Erythroblast (primary cell): Measurements from ENCODE around the gene CEL.

Experiments used
- DNase-seq, 2 experiments: peaks; one replicate each; lab custom pipeline; 2025; lab: John Stamatoyannopoulos, UW
- GATA1 ChIP-seq: IDR thresholded peaks from 2 replicates; pipeline ENCODE4 v1.6.1; 2011; ENCODE audit warnings: low read depth, mild to moderate bottlenecking, control low read depth, low read length, moderate library complexity
- POLR2A ChIP-seq: IDR thresholded peaks from 2 replicates; pipeline ENCODE4 v1.6.1; 2011; ENCODE audit warnings: mild to moderate bottlenecking, low read length

The CEL gene

DNA sequence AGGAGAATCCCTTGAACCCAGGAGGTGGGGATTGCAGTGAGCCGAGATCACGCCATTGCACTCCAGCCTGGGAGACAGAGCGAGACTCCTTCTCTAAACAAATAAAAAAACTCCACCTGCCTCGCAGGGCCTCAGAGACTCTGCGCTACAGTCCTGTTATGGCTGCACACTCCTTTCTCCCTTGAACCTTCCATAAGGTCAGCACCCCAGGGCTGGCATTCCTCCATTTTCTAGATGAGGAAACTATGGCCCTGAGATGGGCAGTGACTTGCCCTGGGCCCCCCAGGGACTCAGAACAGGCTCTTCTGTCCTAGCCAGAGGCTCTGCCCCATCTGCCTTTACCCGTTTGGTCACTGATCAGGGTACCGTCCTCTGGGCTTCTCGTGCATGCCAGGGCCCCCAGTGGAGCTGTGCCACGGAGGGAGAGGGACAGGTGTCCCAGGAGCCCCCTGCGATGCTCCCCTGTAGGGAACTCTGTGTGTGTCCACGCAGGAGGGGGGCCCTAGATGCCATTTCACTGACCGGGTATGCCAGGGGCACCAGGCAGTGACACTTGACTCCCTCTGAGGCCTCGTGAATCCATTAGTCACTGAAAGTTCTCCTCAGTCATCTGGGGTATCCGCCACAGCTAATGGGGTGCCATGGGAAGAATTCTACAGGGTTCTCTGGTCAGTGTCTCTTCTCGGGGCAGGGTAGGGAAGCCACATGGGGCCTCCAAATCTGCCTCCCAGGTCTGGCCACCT is 43.1 kb downstream of the CEL start:
- DNase-seq, result no peak
- TF ChIP-seq GATA1 (no peak), POLR2A (no peak)

DNA sequence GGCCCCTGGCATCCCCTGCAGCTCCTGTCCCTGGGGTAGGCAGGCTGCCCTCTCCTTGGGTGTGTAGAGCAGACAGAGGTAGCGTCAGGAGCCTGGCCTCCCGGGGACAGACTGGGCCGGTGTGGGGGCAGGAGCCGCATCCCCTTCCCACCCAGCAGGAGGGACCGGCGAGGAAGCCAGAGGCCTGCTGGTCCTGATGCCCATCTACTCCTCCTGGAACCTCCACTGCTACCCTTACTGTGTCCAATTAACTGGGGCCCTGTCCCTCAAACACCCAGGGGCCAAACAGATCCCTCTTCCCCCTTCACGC is 43.6 kb downstream of the CEL start:
- no peak for DNase-seq
- TF ChIP-seq GATA1, result no peak
- no peak for TF ChIP-seq POLR2A

DNA sequence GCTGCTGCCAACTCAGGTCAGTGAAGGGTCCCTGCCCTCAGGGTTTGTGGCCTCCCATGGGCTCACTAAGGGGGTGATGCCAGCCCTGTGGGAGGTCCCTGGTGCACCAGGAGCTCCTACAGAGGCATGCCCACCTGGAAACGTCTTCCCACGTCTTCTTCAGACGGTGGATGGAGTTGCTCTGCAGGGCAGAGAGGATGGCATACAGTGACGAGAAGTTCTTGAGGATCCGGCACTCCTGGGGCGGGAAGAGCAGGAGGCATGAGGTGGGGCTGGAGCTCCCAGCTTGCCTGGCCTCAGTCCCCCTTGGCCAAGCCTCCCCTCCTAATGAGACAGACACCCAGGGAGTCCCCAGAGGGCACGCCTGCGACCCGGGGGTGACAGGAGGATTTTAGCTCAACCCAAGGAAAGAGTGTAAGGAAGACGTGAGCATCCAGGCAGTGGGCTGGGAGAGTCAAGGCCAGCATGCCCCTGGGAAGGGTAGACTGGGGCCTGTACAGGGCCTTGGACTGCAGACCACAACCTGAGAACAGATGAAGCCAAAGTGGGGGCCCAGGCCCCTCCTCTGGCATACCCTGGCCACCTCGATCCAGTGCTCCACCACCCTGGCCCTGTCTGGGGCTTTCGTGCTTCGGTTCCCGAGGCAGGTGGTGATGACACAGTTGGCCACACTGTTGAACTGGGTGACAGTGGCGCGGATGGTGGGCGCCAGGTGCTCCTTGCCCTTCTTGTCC is 44.9 kb downstream of the CEL start:
- DNase-seq, result no peak
- TF ChIP-seq POLR2A, result no peak
- no peak for TF ChIP-seq GATA1

DNA sequence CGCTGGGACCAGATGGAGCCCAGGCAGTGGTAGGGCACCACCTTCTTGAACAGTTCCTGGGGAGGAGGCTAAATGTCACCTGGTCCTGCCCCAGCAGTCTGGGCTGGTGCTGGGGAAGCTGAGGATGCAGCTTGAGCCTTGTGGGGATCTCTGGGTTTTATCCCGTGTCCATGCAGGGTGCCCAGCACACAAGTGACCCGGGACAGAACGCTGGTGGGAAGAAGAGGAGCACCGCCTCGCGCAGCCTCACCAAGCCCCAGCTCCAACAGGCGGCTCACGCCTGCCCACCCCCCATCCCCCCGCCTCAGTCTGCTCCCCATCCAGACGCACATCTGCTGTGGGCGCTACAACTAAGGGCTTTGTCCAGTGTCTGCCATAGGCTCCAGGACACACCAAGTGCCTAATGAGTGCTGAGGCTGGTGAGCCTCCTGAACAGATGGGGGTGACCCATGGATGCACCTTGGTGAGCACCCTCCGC is 45.5 kb downstream of the CEL start:
- no peak for DNase-seq
- TF ChIP-seq GATA1 (no peak), POLR2A (no peak)

DNA sequence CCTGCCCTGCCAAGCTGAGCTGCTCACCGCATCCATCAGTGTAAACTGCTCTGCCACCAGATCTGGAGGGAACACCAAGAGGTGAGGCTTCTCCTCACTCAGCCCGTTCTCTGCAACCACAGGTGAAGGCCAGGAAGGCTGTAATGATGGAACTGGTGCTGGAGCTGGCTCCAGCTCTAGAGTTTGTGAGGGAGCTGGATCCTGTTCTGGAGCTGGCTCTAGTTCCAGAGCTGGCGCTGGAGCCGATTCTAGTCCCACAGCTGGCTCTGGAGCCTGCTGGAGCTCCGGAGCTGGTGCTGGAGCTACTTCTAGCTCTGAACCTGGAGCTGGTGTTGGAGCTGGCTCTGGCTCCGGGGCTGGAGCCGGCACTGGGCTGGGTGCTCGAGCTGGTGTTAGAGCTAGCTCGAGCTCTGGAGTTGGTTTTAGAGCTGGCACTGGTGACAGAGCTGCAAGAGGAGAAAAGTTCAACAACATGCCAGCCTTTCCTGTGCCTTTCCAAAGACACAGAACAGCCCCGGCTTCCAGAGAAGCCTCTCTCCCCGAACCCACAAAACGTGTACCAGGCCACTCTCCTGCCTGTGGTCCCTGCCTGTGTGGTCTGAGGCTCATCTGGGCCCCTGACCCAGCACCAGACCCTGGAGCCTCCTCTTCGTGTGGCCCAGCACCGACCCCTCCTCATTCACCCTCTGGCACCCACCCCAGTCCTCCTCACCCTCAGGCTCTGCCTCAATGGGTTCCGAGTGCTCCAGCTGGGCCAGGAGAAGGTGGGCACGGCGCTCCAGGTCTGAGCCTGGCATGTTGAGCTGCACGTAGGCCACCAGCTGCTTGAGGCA is 46.4 kb downstream of the CEL start:
- peak in 1 of 2 experiments; percentile 18 for DNase-seq
- no peak for TF ChIP-seq GATA1
- no peak for TF ChIP-seq POLR2A

DNA sequence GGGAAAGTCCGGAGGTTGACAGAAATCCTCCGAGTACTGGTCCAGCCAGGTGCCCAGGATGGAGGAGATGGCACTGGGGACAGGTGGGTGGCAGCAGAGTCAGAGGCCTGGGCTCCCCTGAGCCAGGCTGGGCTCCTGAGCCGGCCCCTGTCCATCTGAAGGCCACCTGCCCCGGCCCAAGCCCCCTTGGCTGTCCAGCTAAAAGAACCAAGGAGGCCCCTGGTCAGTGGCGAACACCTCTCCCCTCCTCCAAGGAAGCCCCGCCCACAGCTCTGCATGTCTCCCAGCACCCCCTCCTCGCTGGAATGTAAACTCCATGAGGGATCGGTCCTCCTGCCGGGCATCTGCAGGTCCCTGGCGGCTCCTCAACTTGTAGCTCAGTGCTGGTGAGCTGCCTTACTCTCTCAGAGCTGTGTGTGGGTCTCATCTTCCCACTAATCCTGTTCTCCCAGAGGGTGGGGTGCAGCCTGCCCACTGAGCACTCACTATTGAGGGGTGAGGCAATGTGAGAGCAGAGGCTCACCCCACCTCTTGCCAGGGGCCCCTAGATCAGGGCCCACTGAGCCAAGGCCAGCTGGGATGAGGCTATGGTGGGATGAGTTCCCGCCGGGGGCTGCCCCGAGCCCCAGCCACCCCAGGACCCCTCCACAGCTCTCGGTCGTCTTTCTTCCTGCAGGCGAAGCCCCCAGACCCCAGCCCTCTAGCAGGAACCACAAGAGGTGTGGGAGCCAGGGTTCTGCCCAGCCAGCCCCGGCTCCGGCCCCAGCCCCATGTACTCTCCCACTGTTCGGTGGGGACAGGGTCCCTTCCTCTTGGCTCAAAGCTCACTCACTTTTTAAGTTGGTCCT is 47.2 kb downstream of the CEL start:
- TF ChIP-seq GATA1 (no peak), POLR2A (no peak)
- no peak for DNase-seq

DNA sequence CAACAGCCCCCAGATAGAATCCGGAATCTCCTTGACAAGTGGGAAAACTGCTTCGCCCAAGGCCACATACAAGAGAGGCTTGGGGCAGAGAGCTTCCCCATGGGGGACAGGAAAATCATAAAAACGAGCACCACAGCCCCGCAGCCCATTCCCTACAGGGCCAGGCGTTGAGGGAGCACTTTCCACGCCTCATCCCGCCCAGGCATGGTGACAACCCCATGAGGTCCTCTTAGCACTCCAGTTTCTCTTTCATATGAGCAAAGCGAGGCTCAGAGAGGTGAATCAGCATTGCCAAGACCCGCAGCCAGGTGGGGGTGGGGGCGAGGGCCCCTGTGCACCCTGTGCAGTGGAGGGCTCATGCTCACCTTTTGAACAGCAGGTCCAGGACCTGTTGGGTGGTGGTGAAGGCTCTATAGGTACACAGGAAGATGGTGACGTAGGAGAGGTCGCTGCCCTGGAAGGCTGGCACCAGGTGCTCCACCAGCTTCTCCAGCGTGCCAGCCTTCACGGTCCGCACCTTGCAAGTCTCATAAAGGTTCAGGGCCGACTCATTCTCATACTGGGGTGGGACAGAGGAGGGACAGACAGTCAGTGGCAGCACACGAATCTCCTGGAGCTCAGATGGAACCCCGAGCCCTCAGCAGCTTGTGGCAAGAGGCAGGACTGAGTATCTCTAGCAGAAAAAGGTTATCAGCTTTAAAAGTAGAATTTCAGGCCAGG is 48.3 kb downstream of the CEL start:
- TF ChIP-seq POLR2A (no peak), GATA1 (no peak)
- no peak for DNase-seq

DNA sequence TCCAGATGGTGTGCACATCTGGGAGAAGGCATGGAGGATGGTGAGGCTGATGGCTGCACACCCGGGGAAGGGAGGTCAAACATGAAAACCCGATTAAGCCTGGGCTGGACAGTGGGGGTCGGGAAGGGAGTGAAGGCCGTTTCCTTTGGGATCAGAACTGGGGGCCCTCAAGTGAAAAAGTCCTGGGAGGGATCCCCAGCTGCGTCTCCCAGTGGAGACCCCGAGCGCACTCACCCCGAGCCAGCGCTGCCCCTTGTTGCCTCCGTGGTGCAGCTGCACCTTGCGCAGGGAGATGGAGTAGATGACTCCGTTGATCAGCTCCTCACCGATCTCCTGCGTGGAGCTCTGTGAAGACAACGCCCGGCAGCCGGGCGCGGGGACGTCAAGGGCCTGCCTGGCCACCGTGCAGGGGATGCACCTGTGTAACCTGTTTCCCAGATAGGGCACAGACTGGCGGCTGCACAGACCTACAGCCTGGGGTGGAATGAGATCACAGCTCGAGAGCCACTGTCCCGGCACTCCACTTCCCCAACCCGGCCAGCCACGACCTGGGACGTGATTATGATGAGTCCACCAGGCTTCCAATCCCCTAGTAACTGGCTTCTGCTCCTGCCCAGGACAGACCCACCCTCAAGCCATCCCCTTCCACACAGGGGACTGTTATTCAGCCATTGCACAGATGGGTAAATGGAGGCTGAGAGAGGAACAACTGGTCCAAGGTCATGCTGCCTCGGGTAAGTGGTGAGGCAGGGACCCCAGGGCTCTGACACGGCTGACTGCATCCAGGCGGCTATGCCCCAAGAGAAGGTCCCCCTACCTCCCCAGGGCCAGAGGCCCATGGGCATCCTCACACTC is 50.3 kb downstream of the CEL start:
- no peak for DNase-seq
- TF ChIP-seq GATA1, result no peak

DNA sequence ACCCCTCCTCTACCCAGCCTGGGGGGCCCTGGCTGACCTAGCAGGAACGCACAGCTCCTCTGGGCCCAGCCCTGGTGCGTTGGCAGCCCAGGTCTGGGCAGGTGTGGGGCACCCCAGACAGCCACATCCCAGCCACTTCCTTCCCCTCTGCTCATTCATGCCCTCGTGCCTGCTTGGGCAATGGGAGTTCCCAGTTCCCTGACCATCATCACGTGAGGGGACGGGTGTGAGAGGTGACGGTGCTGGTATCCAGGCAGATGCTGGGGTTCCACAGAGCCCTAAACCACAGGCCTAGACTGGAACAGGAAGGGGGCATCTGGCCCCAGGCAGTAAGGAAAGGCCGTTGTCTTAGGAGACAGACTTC is 50.9 kb downstream of the CEL start:
- DNase-seq, result no peak
- no peak for TF ChIP-seq POLR2A
- TF ChIP-seq GATA1, result no peak

DNA sequence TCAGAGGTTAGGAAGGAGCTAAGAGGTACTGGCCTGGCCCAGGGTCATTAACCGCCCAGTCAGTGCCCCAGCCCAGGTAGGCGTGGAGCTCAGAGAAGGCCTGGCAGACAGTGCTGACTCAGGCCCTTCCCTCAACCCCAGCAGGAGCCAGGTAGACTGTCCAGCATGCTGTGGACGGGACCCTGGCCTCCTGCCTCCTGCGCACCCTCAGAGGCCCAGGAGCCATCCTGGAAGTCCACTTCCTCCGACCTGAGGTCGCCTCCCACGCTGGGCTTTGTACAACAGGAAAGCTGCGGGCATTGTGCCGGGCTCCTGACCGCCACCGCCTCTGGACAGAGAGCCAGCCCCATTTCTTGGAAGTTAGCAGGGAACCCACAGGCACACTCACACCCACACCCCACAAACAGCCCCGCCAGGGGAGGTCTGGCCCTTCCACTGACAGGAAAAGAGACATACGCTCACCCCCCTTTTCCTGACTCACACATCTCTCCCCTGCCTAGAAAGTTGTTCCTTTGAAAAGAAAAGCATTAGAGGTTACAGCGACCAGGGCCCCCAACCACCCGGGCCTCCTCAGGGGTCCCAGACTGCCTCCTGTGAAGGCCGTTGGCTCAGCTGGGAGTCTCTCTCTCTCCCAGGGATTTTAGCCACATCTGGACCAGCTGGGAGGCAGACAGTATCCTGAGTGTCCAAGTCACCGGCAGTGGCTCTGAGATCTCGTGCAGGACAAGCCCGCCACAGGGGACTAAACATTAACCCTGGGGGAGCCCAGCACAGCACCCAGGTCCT is 51.6 kb downstream of the CEL start:
- DNase-seq, result no peak
- TF ChIP-seq GATA1, result no peak
- TF ChIP-seq POLR2A, result no peak
